AG09309 (cell line): ENCODE data around the gene ANKS3.

Source experiments
- DNase-seq: peaks from one replicate; pipeline ENCODE4 v3.0.0-alpha.2; 2010; ENCODE audit warnings: low read depth
- H3K4me3 ChIP-seq: 2 replicates; pipeline ENCODE4 v1.5.1; 2011; ENCODE audit warnings: mild to moderate bottlenecking, low read depth, low read length, moderate library complexity; ENCODE audit not compliant: control insufficient read depth
- TF ChIP-seq, protein P1 (sequence below): IDR thresholded peaks from 2 replicates; pipeline ENCODE4 v1.5.1; 2011; ENCODE audit warnings: mild to moderate bottlenecking, low read depth, low read length, inconsistent platforms; ENCODE audit not compliant: insufficient read depth, control insufficient read depth; ENCODE audit errors: missing control alignments

The ANKS3 gene

DNA sequence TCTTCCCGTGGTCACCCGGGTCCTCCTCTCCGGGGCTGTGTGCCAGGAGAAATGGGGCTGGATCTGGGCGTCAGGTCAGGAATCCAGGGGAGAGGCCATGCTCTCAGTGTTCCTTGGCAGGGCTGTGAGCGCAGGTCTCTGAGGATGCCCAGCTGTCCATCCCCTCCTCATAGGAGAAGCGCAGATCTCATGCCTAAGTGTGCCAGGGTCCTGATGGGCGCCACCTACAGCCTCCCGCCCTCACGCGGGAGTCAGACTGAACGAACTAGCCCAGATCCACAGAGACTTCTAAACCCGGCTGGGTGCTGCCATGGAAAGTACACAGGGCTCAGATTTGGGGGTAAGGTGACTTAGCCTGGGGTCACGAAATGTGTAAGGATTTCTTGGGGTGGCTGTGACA is 85.2 kb downstream of the ANKS3 start:
- TF ChIP-seq, protein P1, sequence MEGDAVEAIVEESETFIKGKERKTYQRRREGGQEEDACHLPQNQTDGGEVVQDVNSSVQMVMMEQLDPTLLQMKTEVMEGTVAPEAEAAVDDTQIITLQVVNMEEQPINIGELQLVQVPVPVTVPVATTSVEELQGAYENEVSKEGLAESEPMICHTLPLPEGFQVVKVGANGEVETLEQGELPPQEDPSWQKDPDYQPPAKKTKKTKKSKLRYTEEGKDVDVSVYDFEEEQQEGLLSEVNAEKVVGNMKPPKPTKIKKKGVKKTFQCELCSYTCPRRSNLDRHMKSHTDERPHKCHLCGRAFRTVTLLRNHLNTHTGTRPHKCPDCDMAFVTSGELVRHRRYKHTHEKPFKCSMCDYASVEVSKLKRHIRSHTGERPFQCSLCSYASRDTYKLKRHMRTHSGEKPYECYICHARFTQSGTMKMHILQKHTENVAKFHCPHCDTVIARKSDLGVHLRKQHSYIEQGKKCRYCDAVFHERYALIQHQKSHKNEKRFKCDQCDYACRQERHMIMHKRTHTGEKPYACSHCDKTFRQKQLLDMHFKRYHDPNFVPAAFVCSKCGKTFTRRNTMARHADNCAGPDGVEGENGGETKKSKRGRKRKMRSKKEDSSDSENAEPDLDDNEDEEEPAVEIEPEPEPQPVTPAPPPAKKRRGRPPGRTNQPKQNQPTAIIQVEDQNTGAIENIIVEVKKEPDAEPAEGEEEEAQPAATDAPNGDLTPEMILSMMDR, result no peak

DNA sequence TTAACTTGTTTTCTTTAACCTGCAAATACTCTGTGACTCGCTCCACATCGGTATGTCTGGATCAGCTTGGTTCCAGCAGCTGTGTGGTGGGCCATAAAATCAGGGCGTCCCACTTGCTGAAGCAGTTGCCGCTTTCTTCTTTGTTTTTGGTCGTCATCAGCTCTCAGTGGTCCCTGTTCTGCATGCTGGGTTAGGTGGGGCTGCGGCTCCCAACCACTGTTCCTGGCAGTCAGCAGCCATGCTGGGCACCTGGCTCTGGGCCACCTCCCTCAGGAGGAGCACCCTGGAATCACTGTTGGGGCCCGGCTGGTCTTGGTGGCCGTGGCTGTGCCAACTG is 86.5 kb downstream of the ANKS3 start:
- TF ChIP-seq, protein P1, result no peak
- H3K4me3 ChIP-seq, result no peak overlapping the region
- no peak for DNase-seq

More for the DNA sequence above, 85.2 kb downstream of the ANKS3 start:
- no peak for DNase-seq
- no peak overlapping the region for H3K4me3 ChIP-seq

DNA sequence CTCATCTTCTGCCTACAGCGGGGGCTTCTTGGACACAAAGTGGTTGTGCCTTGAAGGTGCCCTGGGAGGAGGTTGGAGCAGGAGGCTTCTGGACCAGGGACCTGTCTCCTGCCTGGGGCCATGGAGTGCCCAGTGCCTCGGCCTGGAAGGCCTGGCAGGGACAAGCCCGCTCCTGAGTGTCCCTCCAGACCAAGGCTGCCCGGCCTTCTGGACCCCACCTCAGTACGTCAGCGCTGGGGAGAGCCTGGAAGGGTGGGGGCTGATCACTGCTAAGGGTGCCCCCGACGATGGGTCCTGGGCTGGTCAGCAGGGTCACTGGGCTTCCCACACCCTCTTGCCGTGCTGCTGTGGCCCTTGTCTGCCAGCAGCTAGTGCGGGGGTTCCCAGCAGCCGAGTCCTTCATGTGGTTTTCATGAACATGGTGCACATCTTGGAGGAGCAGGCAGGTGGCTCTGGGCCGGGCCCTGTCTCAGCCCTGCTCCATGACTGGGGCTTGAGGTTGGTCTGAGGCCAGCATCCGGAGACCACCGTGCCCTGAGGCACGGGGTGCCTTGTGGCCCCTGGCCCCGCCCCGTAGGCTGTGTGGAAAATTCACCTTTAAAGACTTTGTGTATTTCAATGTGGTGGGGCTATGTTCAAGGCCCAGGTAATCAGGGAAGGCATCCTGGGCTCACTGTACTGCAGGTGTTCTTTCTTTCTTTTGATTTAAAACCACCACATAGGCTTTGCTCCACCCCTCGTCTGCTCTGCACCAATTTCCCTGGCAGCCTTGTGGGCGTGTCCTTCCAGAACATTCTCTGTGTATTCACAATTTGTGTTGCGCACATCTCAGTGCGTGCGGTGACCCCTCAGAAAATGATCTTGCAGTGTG is 87.1 kb downstream of the ANKS3 start:
- DNase-seq, result no peak
- no peak overlapping the region for H3K4me3 ChIP-seq
- TF ChIP-seq, protein P1, result no peak
